K562 (cell line): ENCODE measurements around the gene FN1. TPM values are rescaled to one million over a fixed set of nuclear protein-coding genes. Genes with fewer than 3 reads are reported as not detected.
A peak's percentile ranks its signal among the peaks of the same experiment; 100 is the strongest.

Experiments
- ATF7 ChIP-seq: fragments of 450-650 bp; IDR thresholded peaks from 2 replicates; pipeline ENCODE4 v1.7.1; 2014; ENCODE audit warnings: mild to moderate bottlenecking, moderate library complexity
- CREM ChIP-seq: IDR thresholded peaks from 2 replicates; pipeline ENCODE4 v1.6.1; 2014; ENCODE audit warnings: antibody characterized with exemption, low read depth
- E2F3 ChIP-seq: fragments of 250-450 bp; sonication (Bioruptor Pico); IDR thresholded peaks from 2 replicates; pipeline ENCODE4 v1.4.0; 2020; ENCODE audit warnings: mild to moderate bottlenecking
- FOS ChIP-seq: IDR thresholded peaks from 3 replicates; pipeline ENCODE4 v1.6.1; 2011; ENCODE audit not compliant: insufficient read length; ENCODE audit errors: extremely low read depth
- GTF2E2 ChIP-seq: fragments of 200-800 bp; sonication (Bioruptor generic); IDR thresholded peaks from 2 replicates; pipeline ENCODE4 v1.6.1; 2016; ENCODE audit warnings: missing genetic modification characterization, missing compliant biosample characterization
- HDAC6 ChIP-seq: IDR thresholded peaks from 2 replicates; pipeline ENCODE4 v1.6.1; 2012; ENCODE audit warnings: low read depth, mild to moderate bottlenecking, control low read depth, inconsistent platforms, low read length, moderate library complexity
- HEY1 ChIP-seq: fragments of 250-450 bp; sonication (Bioruptor Pico); IDR thresholded peaks from 2 replicates; pipeline ENCODE4 v1.5.0; 2020; ENCODE audit warnings: mild to moderate bottlenecking, moderate library complexity, borderline replicate concordance
- KHSRP ChIP-seq: fragments of 450-650 bp; IDR thresholded peaks from 2 replicates; pipeline ENCODE4 v1.6.1; 2017
- POLR2G ChIP-seq: fragments of 200-400 bp; formaldehyde crosslinking; IDR thresholded peaks from 2 replicates; pipeline ENCODE4 v1.6.1; 2017; ENCODE audit warnings: low read depth, mild to moderate bottlenecking, antibody characterized with exemption, low read length, moderate library complexity
- TAF1 ChIP-seq: IDR thresholded peaks from 2 replicates; pipeline ENCODE4 v1.6.1; 2011; ENCODE audit warnings: mild to moderate bottlenecking, low read length, moderate library complexity; ENCODE audit not compliant: insufficient read depth, control insufficient read depth, severe bottlenecking; ENCODE audit errors: extremely low read depth
- ZFPM2 ChIP-seq: fragments of 250-450 bp; sonication (Bioruptor Pico); IDR thresholded peaks from 2 replicates; pipeline ENCODE4 v1.5.1; 2022; ENCODE audit warnings: mild to moderate bottlenecking
- ZNF12 ChIP-seq: sonication (generic); formaldehyde crosslinking; IDR thresholded peaks from 2 replicates; pipeline ENCODE4 v1.4.0; 2020; ENCODE audit warnings: mild to moderate bottlenecking, missing genetic modification reagents
- ZNF253 ChIP-seq: fragments of 250-450 bp; sonication (Bioruptor Pico); conservative IDR thresholded peaks from 2 replicates; pipeline ENCODE4 v1.6.1; 2021; ENCODE audit warnings: mild to moderate bottlenecking
- ZNF507 ChIP-seq: conservative IDR thresholded peaks from 2 replicates; pipeline ENCODE4 v1.6.1; 2017; ENCODE audit warnings: missing genetic modification characterization, missing compliant biosample characterization
- ZNF586 ChIP-seq: fragments of 450-650 bp; formaldehyde crosslinking; conservative IDR thresholded peaks from 2 replicates; pipeline ENCODE4 v1.4.0; 2020; ENCODE audit warnings: mild to moderate bottlenecking, moderate library complexity
- polyA plus RNA-seq, 8 experiments: library from polyadenylated mRNA; depleted of rRNA in 4 of 8; stranded (reverse) in 5 of 8; unstranded in 3 of 8; fragments of >200 nt; fragmentation: Nextera tagmentation in 2 of 8; fragmentation: Illumina TruSeq in 1 of 8; extraction: Ambion mirVana in 2 of 8; extraction: Trizol in 1 of 8; gene quantifications; 2 replicates each; pipeline versions ENCODE4 v1.2.1 to v1.2.3, GENCODE V29; 2011 to 2014; ENCODE audit warnings: inconsistent platforms in 1 of 8, missing spikeins in 1 of 8
- total RNA-seq, 7 experiments: library from RNA; depleted of rRNA in 6 of 7; stranded (reverse); fragments of >200 nt in 6 of 7; fragmentation: Illumina TruSeq in 2 of 7; extraction: Trizol in 2 of 7; gene quantifications; 2 replicates each; pipeline versions ENCODE4 v1.2.1 to v1.2.3, GENCODE V29; 2011 to 2021; ENCODE audit warnings: low replicate concordance in 1 of 7
- TF ChIP-seq, protein P1 (sequence below): fragments of 450-650 bp; formaldehyde crosslinking; IDR thresholded peaks from 2 replicates; pipeline ENCODE4 v1.4.0; 2022; ENCODE audit warnings: missing genetic modification characterization
- TF ChIP-seq, protein P2 (sequence below): fragments of 250-450 bp; sonication (Bioruptor Pico); IDR thresholded peaks from 2 replicates; pipeline ENCODE4 v1.8.0; 2022; ENCODE audit warnings: moderate library complexity, mild to moderate bottlenecking, inconsistent platforms
- TF ChIP-seq, protein P3 (sequence below): fragments of 450-650 bp; formaldehyde crosslinking; IDR thresholded peaks from 2 replicates; pipeline ENCODE4 v1.4.0; 2020; ENCODE audit warnings: mild to moderate bottlenecking, moderate library complexity
- TF ChIP-seq, protein P4 (sequence below): fragments of 450-650 bp; IDR thresholded peaks from 2 replicates; pipeline ENCODE4 v1.6.1; 2018; ENCODE audit not compliant: partially characterized antibody
- TF ChIP-seq, protein P5 (sequence below): fragments of 450-650 bp; IDR thresholded peaks from 2 replicates; pipeline ENCODE4 v1.6.1; 2016; ENCODE audit warnings: low read depth, mild to moderate bottlenecking, moderate library complexity

Gene FN1
- total and polyA plus RNA-seq, 9 of the 15 experiments (the other 6 are each of a cell fraction or from before 2014, with no cell fraction given) = 7.4 to 19.1 (median 11.2) TPM

DNA sequence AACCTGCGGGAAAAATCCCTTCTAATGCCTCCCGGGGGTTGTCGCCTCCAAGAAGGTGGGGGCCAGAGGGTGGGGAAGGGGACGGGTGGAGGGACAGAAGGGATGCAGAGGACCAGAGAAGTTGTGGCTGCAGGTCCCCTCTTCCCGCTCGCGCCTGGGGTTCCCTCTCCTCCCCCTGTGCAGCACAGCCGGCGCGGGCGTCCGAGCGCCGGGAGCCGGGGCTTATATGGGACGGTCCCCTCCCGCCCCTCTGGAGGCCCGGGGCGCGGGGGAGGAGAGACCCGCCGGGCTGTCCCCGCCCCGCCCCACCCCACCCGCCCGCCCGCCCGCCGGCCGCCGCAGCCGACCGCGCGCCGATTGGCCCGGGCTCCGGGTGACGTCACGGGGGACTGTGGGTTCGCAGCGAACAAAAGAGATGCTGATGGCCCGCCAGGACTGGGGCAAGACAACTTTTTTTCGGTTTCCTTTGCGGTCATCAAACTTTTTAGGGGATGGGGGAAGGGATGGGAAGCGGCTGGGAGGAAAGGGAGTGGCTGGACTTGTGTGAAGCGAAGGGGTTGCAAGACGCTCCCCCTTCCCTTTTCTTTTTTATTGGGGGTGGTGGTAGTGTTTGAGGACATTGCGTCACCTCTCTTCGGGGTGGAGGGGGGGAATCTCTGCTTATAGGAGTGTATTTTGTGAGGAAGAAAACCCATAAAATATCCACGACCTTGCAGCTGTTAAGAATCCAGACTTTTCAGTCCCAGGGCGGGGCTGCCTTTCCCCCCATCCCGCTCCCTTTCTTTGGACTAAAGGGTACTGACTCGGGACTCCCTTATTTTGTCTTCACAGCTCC lies at the start of gene FN1 (continued):
- TF ChIP-seq ZNF507 (tag) = no peak
- TF ChIP-seq CREM = peak; percentile 78
- TF ChIP-seq TAF1 = no peak
- no peak for TF ChIP-seq ZNF586 (CRISPR knock-in tag)
- TF ChIP-seq, protein P1, sequence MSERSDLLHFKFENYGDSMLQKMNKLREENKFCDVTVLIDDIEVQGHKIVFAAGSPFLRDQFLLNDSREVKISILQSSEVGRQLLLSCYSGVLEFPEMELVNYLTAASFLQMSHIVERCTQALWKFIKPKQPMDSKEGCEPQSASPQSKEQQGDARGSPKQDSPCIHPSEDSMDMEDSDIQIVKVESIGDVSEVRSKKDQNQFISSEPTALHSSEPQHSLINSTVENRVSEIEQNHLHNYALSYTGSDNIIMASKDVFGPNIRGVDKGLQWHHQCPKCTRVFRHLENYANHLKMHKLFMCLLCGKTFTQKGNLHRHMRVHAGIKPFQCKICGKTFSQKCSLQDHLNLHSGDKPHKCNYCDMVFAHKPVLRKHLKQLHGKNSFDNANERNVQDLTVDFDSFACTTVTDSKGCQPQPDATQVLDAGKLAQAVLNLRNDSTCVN (CRISPR knock-in tag) = no peak
- peak; percentile 73 for TF ChIP-seq POLR2G
- TF ChIP-seq, protein P2, sequence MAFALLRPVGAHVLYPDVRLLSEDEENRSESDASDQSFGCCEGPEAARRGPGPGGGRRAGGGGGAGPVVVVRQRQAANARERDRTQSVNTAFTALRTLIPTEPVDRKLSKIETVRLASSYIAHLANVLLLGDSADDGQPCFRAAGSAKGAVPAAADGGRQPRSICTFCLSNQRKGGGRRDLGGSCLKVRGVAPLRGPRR (CRISPR knock-in tag) = no peak
- peak; percentile 80 for TF ChIP-seq ATF7
- TF ChIP-seq ZNF12 (CRISPR knock-in tag) = no peak
- TF ChIP-seq E2F3 (CRISPR knock-in tag) = no peak
- TF ChIP-seq, protein P3, sequence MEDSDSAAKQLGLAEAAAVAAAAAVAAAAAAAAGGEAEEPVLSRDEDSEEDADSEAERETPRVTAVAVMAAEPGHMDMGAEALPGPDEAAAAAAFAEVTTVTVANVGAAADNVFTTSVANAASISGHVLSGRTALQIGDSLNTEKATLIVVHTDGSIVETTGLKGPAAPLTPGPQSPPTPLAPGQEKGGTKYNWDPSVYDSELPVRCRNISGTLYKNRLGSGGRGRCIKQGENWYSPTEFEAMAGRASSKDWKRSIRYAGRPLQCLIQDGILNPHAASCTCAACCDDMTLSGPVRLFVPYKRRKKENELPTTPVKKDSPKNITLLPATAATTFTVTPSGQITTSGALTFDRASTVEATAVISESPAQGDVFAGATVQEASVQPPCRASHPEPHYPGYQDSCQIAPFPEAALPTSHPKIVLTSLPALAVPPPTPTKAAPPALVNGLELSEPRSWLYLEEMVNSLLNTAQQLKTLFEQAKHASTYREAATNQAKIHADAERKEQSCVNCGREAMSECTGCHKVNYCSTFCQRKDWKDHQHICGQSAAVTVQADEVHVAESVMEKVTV (CRISPR knock-in tag) = no peak
- no peak for TF ChIP-seq ZFPM2 (CRISPR knock-in tag)
- TF ChIP-seq ZNF253 (CRISPR knock-in tag) = no peak
- TF ChIP-seq, protein P4, sequence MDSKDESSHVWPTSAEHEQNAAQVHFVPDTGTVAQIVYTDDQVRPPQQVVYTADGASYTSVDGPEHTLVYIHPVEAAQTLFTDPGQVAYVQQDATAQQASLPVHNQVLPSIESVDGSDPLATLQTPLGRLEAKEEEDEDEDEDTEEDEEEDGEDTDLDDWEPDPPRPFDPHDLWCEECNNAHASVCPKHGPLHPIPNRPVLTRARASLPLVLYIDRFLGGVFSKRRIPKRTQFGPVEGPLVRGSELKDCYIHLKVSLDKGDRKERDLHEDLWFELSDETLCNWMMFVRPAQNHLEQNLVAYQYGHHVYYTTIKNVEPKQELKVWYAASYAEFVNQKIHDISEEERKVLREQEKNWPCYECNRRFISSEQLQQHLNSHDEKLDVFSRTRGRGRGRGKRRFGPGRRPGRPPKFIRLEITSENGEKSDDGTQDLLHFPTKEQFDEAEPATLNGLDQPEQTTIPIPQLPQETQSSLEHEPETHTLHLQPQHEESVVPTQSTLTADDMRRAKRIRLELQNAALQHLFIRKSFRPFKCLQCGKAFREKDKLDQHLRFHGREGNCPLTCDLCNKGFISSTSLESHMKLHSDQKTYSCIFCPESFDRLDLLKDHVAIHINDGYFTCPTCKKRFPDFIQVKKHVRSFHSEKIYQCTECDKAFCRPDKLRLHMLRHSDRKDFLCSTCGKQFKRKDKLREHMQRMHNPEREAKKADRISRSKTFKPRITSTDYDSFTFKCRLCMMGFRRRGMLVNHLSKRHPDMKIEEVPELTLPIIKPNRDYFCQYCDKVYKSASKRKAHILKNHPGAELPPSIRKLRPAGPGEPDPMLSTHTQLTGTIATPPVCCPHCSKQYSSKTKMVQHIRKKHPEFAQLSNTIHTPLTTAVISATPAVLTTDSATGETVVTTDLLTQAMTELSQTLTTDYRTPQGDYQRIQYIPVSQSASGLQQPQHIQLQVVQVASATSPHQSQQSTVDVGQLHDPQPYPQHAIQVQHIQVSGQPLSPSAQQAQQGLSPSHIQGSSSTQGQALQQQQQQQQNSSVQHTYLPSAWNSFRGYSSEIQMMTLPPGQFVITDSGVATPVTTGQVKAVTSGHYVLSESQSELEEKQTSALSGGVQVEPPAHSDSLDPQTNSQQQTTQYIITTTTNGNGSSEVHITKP = peak; percentile 87
- TF ChIP-seq KHSRP = no peak
- TF ChIP-seq FOS = no peak
- TF ChIP-seq, protein P5, sequence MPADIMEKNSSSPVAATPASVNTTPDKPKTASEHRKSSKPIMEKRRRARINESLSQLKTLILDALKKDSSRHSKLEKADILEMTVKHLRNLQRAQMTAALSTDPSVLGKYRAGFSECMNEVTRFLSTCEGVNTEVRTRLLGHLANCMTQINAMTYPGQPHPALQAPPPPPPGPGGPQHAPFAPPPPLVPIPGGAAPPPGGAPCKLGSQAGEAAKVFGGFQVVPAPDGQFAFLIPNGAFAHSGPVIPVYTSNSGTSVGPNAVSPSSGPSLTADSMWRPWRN = no peak
- TF ChIP-seq GTF2E2 (tag) = no peak
- TF ChIP-seq HDAC6 = no peak
- no peak for TF ChIP-seq HEY1 (CRISPR knock-in tag)
